HCT116 (cell line): ENCODE measurements around the gene THUMPD3.

Experiments used
- CTCF ChIP-seq, 3 experiments: fragments of 200-600 bp in 1 of 3; sonication (generic) in 1 of 3; IDR thresholded peaks in 2 of 3; conservative IDR thresholded peaks in 1 of 3; 2 replicates each; pipeline ENCODE4 v1.5.1; 2012 to 2017; ENCODE audit warnings: low read depth in 2 of 3, low read length in 2 of 3, antibody characterized with exemption in 1 of 3, borderline replicate concordance in 1 of 3, control low read depth in 1 of 3, mild to moderate bottlenecking in 1 of 3, mixed read lengths in 1 of 3, mixed run types in 1 of 3, moderate library complexity in 1 of 3; ENCODE audit not compliant: insufficient read depth in 1 of 3
- POLR2A ChIP-seq: IDR thresholded peaks from 2 replicates; pipeline ENCODE4 v1.7.0; 2011; ENCODE audit warnings: borderline replicate concordance; ENCODE audit not compliant: insufficient read depth, insufficient read length; ENCODE audit errors: extremely low read depth

- TF ChIP-seq POLR2A (no peak), CTCF (IDR thresholded peaks at IDR 0.05 in 2 of 3, conservative IDR thresholded peaks at IDR 0.05 in 1 of 3; ENCODE audit: borderline replicate concordance in 1 of 3, insufficient read depth in 1 of 3, low read depth in 2 of 3, low read length in 2 of 3) (no peak)
Measured at GRCh38 chr3:9322780-9323179, 40.1 kb upstream of the THUMPD3 start.
